HG03460 (cell line): ENCODE results near the gene PCGF2.

Source experiments
- ATAC-seq: cut with Tn5 transposase; IDR thresholded peaks from one replicate; pipeline ENCODE4 v1.9.1; 2021; ENCODE audit not compliant: unreplicated experiment

The PCGF2 gene

DNA sequence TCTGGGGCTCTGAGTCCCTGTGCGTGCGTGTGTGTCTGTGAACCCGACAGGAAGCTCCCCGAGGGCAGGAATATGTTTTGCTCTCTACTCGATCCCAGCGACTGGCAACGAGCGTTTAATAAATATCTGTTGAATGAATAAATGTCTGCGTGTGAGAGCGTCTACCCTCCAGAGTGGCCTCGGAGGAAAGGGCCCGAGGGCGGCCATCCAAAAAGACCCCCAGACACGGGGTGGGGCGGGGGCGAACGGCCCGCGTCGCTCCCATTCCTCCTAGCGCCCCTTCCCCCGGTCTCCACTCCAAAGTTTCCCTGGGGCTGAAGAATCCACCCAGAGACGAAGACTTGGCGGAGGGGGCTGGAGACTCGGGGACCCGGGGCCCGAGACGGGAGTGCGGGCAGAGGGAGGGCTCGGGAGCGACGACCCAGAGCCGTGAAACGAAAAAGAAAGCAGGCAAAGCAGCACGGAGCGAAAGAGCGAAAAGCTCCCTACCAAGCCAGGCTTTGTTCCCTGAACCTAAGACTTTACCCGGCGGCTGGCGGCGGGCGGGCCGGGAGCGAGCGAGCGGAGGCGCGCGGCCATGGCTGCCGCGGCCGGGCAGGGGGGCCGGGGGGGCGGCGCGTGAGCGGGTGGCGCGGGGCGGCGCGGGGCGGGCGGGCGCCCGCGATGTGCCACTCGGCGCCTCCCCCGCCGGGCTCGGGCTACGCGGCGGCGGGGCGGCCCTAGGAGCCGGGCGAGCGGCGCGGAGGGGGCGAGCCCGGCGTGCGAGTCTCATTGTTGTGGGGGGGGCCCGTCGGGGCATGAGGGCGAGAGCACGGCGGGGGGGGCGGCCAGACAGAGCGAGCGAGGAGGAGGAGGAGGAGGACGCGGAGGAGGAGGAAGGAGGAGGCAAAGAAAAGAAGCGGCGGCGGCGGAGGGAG lies 43.3 kb downstream of the PCGF2 start, which contains the start of gene MLLT6:
Gene MLLT6 (plus strand): TSS at position 668 of the 917 bp plus-strand sequence. CDS start 360 bp downstream, outside the sequence.
- ATAC-seq, result no peak

DNA sequence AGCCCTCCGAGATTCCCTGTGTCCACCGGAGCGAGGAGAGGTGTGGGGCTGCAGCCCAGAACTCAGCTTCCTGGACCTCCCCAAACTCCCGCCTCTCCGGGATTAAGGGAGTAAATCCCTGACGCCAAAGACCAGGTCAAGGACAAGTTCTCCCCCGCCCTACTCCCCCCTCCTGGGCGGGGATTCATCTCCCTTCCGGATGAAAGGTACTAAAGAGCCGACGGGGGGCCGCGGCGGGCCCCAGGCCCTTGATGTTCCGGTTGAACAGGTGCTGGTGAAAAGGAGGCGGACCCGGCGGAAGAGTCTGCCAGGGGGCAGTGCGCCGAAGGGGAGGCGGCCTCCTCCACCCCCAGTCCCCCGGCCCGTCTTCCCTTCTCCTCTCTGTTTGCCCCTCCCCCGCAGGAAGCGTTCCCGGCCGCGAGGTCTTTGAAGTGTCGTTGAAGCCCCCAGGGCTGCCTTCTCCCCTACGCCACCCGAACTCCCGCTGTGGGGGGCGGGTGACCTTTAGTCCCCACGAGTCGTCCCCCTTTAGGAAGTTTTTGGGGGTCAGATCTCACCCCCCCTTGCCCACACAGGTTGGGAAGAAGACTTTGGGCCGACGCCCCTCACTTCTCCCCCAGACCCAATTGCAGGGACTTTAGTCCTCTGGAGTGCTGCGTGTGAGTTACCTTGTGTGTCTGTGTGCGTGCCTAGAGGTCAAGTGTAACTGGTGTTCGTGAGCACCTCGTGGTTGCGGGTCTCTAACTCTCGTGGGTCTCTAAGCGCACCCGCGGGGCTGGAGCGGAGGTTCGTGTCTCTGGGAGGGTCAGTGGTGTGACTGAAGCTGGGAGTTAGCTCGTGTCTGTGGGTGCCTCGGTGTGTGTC lies 44.2 kb downstream of the PCGF2 start:
- ATAC-seq, result no peak

DNA sequence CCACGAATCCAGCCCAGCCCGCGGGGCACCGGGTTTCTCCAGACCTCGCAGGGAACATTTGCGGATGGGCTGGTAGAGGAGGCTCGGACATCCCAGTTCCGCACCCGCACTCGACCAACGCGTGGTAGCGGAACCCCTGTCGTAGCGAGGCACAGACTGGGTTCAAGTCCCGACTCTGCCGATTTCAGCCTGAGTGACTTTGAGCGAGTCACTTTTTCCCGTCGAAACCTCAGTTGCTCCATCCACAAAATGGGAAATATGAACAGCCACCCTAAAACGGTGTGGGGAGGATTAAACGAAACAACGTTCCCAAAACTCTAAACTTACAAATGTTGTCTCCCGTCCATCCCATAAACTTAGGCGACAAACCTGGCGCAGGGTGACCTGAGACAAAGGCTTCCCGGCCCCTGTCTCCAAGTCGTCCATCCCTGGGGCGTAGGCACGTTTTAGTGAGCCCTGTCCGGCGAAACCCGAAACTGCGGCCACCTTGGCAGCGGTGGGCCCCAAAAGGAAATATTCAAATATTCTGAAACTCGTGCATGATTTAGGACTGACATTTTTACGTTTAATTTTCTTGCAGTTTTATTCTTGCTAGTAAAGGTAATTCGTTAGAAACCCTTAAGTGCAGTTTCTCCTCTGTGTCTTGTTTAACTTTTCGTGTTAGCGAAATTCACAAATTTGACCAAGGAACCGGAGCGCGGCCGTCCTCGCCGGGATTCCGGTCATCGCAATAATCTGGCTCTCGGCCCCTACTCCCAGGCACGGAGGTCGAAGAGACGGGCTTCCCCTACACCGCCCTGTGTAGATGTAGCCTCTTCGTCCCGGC lies 45.0 kb downstream of the PCGF2 start:
- no peak for ATAC-seq

DNA sequence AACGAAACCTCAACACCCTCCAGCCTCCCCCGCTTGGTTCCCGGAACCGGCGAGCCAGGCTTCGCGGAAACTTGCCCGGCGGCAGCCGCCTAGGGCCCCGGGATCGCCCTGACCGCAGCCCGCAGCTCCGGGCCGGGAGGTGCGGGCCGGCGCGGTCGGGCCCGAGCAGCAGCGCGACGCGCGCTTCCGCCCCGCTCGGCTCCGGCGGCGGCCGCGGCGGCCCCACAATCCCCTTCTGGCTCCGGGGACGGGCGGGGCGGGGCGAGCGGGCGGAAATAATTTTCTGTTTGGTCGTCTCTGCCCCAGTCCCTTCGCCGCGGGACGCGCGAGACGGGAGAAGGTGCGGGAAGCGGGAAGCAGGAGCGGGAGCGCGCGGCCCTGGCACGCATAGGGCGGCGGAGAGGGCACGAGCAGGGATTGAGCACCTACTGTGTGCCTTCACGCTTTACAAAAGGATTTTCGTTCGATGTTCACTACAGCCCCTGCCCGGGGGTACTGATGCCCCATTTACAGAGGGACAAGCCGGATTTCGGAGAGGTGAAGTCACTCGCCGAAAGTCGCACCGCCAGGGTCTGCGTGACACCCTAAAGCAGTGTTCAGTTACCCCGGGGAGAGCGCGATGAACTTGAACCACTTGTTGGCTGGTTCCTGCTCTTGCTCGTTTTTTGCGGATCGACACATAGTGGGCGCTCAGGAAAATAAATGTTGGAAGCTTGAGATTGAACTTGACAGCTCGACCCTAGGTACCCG lies 45.8 kb downstream of the PCGF2 start:
- no peak for ATAC-seq

DNA sequence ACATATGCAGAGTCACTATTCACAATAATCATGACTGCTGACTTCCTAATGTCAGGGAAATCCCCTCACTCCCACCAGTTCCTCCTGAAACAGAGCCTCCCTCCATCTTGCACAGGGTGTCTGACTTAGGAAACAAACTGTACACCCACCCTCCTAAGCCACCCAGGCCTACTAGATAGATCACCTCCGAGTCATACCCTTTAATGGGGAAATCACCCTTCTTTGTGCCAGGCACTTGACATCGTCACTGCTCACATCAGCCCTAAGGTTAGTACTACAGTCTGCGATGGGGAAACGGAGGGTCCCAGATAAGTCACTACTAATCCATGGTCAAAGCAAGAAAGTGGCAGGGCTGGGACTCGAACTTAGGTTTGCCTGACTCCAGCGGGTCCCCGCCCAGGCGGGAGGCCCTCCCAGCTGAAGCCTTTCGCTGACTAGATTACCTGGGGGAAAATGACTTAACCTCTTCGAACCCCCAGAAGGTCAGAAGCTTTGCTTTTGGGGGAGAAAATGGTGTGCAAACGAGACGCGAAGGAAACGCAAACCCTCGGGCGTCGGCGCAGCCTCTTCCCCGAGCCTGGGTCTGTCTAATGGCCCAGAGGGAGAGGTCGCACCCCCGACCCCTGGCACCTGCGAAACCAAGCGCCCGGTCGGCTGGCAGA lies 46.5 kb downstream of the PCGF2 start:
- no peak for ATAC-seq

DNA sequence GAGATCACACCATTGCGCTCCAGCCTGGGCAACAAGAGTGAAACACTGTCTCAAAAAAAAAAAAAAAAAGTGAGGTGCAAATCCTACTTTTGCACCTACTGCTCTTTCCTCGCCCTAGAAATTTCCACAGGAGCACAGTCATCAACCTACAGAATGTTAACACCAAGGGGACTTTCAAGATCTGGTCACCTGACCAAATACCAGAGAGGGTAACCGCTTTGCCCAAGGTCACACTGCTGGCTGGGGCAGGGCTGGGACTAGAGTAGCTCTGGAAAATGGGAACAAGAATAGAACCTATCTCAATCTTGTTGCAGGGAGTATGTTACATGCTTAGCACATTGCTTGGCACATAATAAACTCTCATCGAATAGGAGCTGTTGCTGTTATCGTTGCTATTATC lies 49.4 kb downstream of the PCGF2 start:
- no peak for ATAC-seq

DNA sequence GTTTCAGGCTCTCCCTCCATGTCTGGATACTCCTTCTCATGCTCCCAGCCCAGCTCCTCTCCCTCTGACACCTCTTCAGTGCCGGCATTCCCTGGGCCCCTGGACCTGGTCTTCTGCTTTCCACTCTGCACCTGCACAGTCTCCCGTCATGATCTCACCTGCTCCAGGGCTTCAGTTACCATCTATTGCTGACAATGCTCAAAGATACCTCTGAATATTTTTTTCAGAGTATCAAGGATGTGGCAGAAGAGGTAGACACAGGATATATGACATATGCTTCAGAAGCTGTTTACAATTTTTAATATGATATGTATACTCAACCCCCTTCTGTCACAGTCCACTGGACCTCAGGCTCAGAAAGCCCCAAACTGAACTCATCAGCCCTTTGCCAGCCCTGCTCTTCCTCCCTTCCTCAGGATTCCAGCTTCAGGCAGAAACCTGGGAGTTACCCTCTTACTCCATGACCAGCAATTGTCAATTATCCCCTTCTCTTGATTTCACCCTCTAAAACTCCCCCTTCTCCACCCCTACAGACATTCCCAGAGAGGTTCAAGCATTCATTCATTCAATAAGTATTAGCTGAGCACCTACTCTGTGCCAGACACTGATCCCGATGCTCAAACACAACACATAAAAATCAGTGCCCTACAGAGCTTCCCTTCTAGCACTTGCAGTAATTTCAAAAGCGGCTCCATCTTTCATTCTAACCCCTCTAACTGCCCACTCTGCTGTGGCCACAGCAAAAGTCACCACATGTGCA lies 50.9 kb downstream of the PCGF2 start:
- no peak for ATAC-seq

DNA sequence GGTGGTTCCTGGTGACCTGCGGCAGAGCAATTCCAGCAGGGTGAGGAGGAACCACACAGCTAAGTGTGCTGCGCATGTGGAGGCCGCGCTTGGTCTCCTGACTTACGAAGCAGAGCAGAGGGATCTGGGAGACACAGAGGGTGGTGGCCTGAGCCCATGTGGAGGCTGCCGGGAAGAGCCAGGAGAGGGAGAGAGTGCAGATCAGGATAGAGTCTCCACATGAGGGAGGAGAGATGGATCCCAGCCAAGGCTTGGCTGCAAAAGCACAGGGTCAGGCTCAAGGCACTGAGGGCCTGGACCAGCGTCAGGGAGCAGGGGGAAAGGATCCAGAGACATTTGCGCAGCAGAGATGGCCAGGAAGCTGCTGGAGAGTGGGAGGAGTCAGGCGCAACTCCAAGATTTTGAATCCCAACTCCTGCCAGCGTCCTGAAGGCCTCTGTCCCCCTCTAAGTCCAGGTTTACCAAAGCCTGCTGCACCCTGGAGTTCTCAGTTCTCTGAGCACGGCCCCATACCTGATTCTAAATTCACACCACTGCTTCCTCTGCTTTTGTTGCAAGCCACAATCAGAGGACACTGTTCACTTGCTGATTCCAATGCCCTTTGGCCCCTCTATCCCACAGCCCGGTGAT lies 54.3 kb downstream of the PCGF2 start:
- ATAC-seq, result no peak

DNA sequence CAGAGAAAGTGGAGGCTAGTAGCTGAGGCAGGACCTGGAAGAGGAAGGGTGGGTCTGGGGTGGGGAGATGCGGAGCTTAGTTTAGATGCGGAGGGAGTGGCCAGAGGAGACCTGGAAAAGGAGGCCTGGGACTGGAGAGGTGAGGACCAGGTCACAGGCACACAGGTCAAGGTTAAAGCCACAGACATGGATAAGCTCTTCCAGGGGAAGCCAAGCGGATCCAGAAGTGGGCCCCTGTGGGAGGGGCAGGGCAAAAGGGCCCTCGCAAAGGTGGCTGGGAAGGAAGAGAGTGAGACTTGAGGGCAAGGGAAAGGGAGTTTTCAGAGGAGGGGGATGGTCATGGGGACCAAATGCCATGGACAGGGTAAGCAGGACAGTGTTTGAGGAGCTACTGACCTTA lies 57.0 kb downstream of the PCGF2 start:
- no peak for ATAC-seq

DNA sequence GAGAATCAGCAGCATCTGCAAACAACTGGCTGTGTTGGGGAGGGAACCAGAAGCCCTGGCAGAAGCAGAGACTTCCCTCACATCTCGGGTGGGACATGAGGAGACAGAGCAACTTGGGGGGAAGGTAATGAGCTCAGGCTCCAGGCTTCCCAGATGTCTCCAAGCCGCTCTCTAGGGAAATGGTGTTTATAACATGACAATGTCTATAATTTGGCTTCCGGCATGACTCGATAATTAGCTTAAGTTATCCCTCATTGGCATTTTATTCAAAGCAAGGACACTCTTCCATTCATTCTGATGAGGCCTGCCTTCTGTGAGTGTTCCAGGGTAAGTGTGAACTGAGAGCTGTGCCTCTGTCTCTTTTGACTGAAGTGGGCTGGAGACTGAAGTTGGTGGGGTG lies 57.8 kb downstream of the PCGF2 start:
- no peak for ATAC-seq

DNA sequence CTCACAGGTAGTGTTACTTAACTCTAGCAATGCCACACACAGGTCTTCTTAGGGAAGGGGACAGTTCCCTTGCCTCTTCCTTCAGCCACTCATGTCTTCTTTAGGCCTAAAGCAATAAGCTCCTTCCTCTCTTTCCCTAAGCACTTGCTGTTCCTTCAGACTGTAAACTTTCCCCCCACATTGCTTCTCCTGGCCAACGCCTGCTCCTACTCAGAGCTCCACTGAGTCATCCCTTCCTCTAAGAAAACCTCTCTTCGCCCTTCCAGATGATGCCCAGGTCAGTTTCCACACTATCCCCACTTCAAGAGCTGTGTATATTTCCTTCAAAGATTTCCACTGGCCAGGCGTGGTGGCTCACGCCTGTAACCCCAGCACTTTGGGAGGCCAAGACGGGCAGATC lies 60.9 kb downstream of the PCGF2 start:
- no peak for ATAC-seq

DNA sequence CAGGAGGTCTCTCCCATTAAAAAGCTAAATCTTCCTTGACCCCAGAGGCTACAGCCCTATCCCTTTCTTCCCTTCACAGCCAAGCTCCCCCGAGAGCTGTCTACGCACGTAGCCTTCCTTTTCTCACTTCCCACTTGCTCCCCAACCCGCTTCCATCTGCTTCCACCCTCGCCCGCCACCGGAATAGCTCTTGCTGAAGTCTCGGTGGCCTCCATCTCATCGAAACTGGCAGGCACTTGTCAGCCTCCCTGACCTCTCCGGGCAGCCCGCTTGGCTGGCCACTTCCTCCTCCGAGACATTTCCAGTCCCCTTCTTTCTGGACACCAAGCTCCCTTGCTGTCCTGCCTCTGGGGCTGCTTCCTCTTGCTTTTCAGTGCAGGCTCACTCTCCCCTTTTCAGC lies 62.6 kb downstream of the PCGF2 start:
- ATAC-seq, result no peak
